GM12891 (cell line): ENCODE data around the gene TDP2.

Experiments
- POLR2AphosphoS5 ChIP-seq: IDR thresholded peaks from 2 replicates; pipeline ENCODE4 v1.6.1; 2011; ENCODE audit warnings: low read depth, low read length, control low read depth
- SPI1 ChIP-seq: IDR thresholded peaks from 2 replicates; pipeline ENCODE4 v1.6.1; 2011; ENCODE audit warnings: low read depth, low read length, control low read depth
- TAF1 ChIP-seq: IDR thresholded peaks from 2 replicates; pipeline ENCODE4 v1.6.1; 2011; ENCODE audit warnings: low read depth, low read length, control low read depth

GRCh38 chr6:24603241-24603640 is 63.5 kb downstream of the TDP2 start:
- TF ChIP-seq TAF1, result no peak
- no peak for TF ChIP-seq POLR2AphosphoS5
- no peak for TF ChIP-seq SPI1
